H1 (cell line): ENCODE results near the gene NFIX. TPM values are rescaled to one million over a fixed set of nuclear protein-coding genes. Genes with fewer than 3 reads are reported as not detected.
A peak's percentile ranks its signal among the peaks of the same experiment; 100 is the strongest.

Experiments used
- ATF3 ChIP-seq: IDR thresholded peaks from 2 replicates; pipeline ENCODE4 v1.6.1; 2011; ENCODE audit warnings: low read depth, mild to moderate bottlenecking, low read length; ENCODE audit not compliant: insufficient read depth
- CBX5 ChIP-seq: fragments of 300-800, 300-1000 bp; sonication (generic); IDR thresholded peaks from 2 replicates; pipeline ENCODE4 v1.7.1; 2016; ENCODE audit warnings: antibody characterized with exemption, low read length, low read depth
- CBX8 ChIP-seq: fragments of 300-800, 300-1000 bp; sonication (generic); IDR thresholded peaks from 2 replicates; pipeline ENCODE4 v1.7.1; 2016; ENCODE audit warnings: low read depth, low read length, borderline replicate concordance
- CHD1 ChIP-seq: IDR thresholded peaks from 2 replicates; pipeline ENCODE4 v1.6.1; 2012; ENCODE audit warnings: low read depth, low read length, improper control_type of control experiment
- EP300 ChIP-seq, 2 experiments: IDR thresholded peaks; 1 replicate in 1 of 2; 2 replicates in 1 of 2; pipeline ENCODE4 v1.6.1; 2011 to 2012; ENCODE audit warnings: low read depth in 2 of 2, low read length in 2 of 2, mild to moderate bottlenecking in 2 of 2, borderline replicate concordance in 1 of 2, inconsistent platforms in 1 of 2, moderate library complexity in 1 of 2
- EZH2 ChIP-seq: fragments of 200-600 bp; sonication (generic); IDR thresholded peaks from 2 replicates; pipeline ENCODE4 v1.7.1; 2012; ENCODE audit warnings: low read depth, mild to moderate bottlenecking, moderate library complexity, low read length, inconsistent platforms; ENCODE audit not compliant: severe bottlenecking
- KDM4A ChIP-seq: IDR thresholded peaks from one replicate; pipeline ENCODE4 v1.7.1; 2012; ENCODE audit warnings: low read depth, mild to moderate bottlenecking, moderate library complexity, low read length, inconsistent platforms; ENCODE audit not compliant: severe bottlenecking
- PHF8 ChIP-seq: fragments of 200-600 bp; sonication (generic); conservative IDR thresholded peaks from 2 replicates; pipeline ENCODE4 v1.7.1; 2012; ENCODE audit warnings: low read depth, mild to moderate bottlenecking, inconsistent platforms, low read length, moderate library complexity
- RBBP5 ChIP-seq: IDR thresholded peaks from 2 replicates; pipeline ENCODE4 v1.7.1; 2012; ENCODE audit warnings: low read depth, mild to moderate bottlenecking, inconsistent platforms, low read length, moderate library complexity, borderline replicate concordance
- RNF2 ChIP-seq: fragments of 200-900, 300-1000 bp; sonication (generic); IDR thresholded peaks from 2 replicates; pipeline ENCODE4 v1.7.1; 2016; ENCODE audit warnings: borderline replicate concordance, low read depth, mild to moderate bottlenecking, antibody characterized with exemption, low read length; ENCODE audit not compliant: poor library complexity, severe bottlenecking; ENCODE audit errors: missing control alignments
- RXRA ChIP-seq: IDR thresholded peaks from 2 replicates; pipeline ENCODE4 v1.6.1; 2011; ENCODE audit warnings: low read depth, mild to moderate bottlenecking, low read length, moderate library complexity; ENCODE audit not compliant: insufficient read depth
- SIN3A ChIP-seq, 2 experiments: IDR thresholded peaks in 1 of 2; conservative IDR thresholded peaks in 1 of 2; 2 replicates each; pipeline ENCODE4 v1.6.1; 2011 to 2012; ENCODE audit warnings: low read length in 2 of 2, improper control_type of control experiment in 1 of 2, low read depth in 1 of 2, mild to moderate bottlenecking in 1 of 2
- SP4 ChIP-seq: IDR thresholded peaks from 2 replicates; pipeline ENCODE4 v1.6.1; 2012; ENCODE audit warnings: low read length, inconsistent platforms
- SUZ12 ChIP-seq: fragments of 200-600 bp; sonication (generic); IDR thresholded peaks from 2 replicates; pipeline ENCODE4 v1.6.1; 2012; ENCODE audit warnings: mild to moderate bottlenecking, inconsistent platforms, low read length, moderate library complexity, mixed read lengths
- ZNF274 ChIP-seq: IDR thresholded peaks from 2 replicates; pipeline ENCODE4 v1.7.0; 2012; ENCODE audit warnings: low read length, borderline replicate concordance; ENCODE audit errors: extremely low read depth
- polyA plus RNA-seq, 7 experiments: library from polyadenylated mRNA; depleted of rRNA in 3 of 7; stranded (reverse) in 5 of 7; unstranded in 2 of 7; fragments of >200 nt in 5 of 7; fragments of 200-250 nt in 2 of 7; gene quantifications; 1 replicate in 5 of 7; 2 replicates in 1 of 7; 4 replicates in 1 of 7; pipeline versions ENCODE4 v1.2.1 to v1.2.3, GENCODE V29; 2011 to 2013; ENCODE audit warnings: missing spikeins in 2 of 7, mixed read lengths in 2 of 7
- total RNA-seq: library from RNA; stranded (reverse); fragmentation: NEBNext Ultra II Directional; extraction: Animal tissue kit (Norgen Biotek cat#: 25700); gene quantifications from 2 replicates; pipeline ENCODE4 v1.2.1, GENCODE V29; 2021
- TF ChIP-seq, protein P1 (sequence below): IDR thresholded peaks from 2 replicates; pipeline ENCODE4 v1.6.1; 2011; ENCODE audit warnings: low read length, improper control_type of control experiment
- TF ChIP-seq, protein P2 (sequence below), 3 experiments: IDR thresholded peaks; 1 replicate in 2 of 3; 2 replicates in 1 of 3; pipeline versions ENCODE4 v1.5.1 to v1.6.1; 2011; ENCODE audit warnings: low read length in 3 of 3, mild to moderate bottlenecking in 3 of 3, inconsistent platforms in 2 of 3, low read depth in 1 of 3, moderate library complexity in 1 of 3; ENCODE audit not compliant: insufficient read depth in 1 of 3; ENCODE audit errors: control extremely low read depth in 1 of 3

The NFIX gene
- total and polyA plus RNA-seq, 2 of the 8 experiments (the other 6 are each of a cell fraction or from before 2014, with no cell fraction given): 0.03 to 0.20 TPM

GRCh38 chr19:13116282-13117175 lies 121.3 kb downstream of the NFIX start, which contains the start of gene TRMT1 (continued):
- TF ChIP-seq EZH2 (no peak), RXRA (no peak), SIN3A (conservative IDR thresholded peaks at IDR 0.05 in 1 of 2, IDR thresholded peaks at IDR 0.05 in 1 of 2; ENCODE audit: low read depth in 1 of 2, low read length in 2 of 2) (peak; percentile 90 to 96; a peak in 3 of 4 replicates), SUZ12 (no peak), CHD1 (no peak), CBX8 (no peak), RNF2 (no peak), CBX5 (no peak), RBBP5 (no peak), KDM4A (peak; percentile 15), PHF8 (peak; percentile 79), SP4 (peak; percentile 89), ATF3 (0 out of 2 replicates have a peak, but pooled peaks have one; percentile 50), ZNF274 (no peak), EP300 (IDR thresholded peaks at IDR 0.05; ENCODE audit: borderline replicate concordance in 1 of 2, low read depth in 2 of 2, low read length in 2 of 2) (no peak)
- TF ChIP-seq, protein P1, sequence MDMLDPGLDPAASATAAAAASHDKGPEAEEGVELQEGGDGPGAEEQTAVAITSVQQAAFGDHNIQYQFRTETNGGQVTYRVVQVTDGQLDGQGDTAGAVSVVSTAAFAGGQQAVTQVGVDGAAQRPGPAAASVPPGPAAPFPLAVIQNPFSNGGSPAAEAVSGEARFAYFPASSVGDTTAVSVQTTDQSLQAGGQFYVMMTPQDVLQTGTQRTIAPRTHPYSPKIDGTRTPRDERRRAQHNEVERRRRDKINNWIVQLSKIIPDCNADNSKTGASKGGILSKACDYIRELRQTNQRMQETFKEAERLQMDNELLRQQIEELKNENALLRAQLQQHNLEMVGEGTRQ: peak; percentile 85
- TF ChIP-seq, protein P2, sequence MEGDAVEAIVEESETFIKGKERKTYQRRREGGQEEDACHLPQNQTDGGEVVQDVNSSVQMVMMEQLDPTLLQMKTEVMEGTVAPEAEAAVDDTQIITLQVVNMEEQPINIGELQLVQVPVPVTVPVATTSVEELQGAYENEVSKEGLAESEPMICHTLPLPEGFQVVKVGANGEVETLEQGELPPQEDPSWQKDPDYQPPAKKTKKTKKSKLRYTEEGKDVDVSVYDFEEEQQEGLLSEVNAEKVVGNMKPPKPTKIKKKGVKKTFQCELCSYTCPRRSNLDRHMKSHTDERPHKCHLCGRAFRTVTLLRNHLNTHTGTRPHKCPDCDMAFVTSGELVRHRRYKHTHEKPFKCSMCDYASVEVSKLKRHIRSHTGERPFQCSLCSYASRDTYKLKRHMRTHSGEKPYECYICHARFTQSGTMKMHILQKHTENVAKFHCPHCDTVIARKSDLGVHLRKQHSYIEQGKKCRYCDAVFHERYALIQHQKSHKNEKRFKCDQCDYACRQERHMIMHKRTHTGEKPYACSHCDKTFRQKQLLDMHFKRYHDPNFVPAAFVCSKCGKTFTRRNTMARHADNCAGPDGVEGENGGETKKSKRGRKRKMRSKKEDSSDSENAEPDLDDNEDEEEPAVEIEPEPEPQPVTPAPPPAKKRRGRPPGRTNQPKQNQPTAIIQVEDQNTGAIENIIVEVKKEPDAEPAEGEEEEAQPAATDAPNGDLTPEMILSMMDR (IDR thresholded peaks at IDR 0.05; ENCODE audit: control extremely low read depth in 1 of 3, insufficient read depth in 1 of 3, low read depth in 1 of 3, low read length in 3 of 3): no peak
